Activated T-cell treated with anti-CD3 and anti-CD28 coated beads for 48 hours (primary cell): Measurements from ENCODE around the gene MYBPC1.

Experiments
- DNase-seq: peaks from one replicate; pipeline ENCODE4 v3.0.0-alpha.2; 2020; ENCODE audit warnings: low read depth

The MYBPC1 gene

DNA sequence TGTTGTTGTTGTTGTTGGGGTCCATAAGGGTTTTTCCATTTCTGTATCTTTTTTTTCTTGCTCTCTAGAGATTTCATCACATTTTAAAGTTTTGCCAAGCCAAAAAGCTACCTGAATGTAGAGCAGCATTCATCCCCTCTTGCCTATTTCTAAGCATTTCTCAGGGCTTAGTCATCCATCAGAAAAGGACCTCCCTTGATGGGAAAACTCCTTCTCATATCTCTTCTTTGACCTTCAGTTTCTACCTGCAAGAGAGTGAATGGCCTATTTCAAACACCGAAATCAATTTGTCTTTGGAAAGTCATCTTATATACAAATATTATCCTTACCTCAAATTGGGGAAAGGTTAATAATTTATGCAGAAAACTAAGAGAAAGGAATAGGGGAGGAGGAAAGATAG, 4.5 kb downstream of the MYBPC1 start:
- DNase-seq = no peak

DNA sequence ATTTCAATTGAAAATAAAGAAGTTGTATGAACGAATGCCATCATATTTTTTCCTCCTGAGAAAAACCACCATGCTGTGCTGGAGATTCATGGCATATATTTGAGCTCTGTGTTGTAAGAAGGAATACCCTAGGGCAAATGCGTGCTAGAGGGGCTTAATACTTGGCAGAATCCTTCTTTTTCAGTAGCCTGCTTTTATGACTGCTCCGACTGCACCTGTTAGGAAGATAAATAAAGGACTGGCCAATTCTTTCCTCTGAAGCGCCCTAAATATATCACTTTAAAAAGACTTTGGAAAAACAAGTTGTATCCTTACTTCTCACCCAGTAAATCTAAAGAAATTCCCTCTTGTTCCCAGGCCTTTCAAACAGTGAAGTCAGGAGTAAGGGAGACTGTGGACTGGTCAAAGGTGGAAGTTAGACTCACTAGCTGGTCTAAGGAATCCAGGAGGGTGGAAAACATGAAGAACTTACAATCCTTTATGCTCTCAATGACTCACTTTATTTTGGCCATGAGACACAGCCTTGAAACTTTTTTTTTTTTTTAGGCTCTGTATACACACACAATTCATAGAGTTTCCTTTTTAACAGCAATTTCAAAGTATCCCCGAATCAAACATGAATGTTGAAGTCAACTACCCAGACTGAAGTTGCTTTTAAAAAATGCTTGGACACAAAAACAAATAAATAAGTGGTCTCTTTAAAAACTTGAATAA, 5.2 kb downstream of the MYBPC1 start:
- no peak for DNase-seq

DNA sequence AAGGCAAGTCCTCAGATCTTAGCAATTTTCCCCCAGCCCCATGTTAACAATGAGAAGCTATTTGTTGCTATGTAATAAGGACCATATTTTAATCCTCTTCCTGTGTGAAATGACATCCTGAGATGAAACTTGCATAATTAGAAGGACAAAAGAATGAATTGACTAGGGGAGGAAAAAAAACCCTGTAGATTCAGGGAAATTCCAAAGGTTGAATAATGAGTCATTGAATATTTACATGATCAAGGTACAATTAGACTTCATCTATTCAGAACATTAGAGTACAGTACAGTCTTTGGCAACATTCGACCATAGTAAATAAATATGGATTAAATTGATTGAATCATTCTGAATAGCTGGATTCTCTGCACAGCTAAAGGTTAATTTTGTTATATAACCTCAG, 9.4 kb downstream of the MYBPC1 start:
- no peak for DNase-seq

DNA sequence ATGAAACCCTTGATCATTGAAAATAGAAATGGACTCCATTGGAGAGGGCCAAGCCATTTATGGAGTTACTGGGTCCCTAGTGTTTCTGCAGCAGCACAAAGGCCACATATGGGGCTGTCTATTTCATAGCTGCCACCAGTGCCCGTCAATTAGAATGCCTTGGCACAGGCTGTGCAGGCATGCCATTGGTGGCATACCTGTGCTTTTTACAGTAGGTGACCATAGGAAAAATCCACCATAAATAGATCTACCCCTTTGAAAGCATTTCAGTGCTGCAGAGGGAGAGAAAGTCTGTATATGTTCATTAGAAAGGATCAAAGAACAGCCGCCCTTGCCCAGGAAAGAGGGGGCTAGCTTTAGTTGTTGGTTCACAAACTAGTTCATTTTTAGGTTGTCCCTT, 13.1 kb downstream of the MYBPC1 start:
- no peak for DNase-seq

DNA sequence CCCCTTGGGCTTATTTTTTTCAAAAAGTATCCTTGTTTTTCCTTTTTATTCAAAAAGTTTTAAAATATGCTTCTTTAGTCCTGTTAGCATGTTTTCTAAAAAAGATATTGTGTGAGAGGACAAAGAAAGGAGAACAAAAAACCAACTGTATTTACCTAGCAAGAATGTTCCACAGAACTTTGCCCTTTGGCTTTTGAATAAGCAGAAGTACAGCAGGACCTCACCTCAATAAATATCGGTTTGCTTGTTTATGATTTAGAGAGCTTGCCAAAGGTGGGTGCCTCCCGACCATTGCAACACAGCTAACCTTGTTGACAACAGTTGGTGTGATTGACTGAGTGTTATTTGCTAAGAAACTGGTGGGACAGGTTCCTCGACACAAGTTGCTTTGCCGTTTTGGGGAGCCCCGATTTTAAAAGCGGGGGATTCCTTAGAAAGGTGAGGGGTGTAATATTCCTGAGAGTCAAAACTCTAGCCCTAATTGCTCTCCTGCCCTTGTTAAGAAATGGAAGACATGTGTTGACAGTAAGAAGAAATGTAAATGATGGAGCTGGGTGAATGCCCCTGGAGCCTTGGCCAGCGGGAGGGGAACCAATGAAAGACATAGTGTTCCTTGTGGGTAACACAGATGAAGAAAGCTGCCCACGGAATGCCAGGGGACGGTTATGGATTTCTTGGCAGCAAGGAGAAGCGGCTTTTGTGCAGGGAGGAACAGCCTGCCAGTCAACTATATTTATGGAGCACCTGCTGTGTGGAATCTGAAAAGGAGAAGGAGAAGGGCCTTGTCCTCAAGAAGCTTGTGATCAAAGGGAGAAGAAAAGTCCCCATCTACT, 13.7 kb downstream of the MYBPC1 start:
- DNase-seq = no peak

DNA sequence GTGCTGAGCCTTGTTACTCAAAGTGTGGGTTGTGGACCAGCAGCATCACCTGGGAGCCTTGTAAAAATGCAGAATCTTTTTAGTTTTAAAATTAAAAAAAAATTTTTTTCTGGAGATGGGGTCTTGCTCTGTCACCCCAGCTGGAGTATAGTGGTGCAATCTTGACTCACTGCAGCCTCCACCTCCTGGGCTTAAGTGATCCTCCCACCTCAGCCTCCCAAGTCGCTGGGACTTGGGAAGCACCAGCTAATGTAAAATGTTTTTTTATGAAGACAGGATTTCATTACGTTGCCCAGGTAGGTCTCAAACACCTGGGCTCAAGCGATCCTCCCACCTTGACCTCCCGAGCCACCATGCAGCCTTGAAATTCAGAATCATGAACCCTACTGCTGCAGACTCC, 14.4 kb downstream of the MYBPC1 start:
- no peak for DNase-seq

DNA sequence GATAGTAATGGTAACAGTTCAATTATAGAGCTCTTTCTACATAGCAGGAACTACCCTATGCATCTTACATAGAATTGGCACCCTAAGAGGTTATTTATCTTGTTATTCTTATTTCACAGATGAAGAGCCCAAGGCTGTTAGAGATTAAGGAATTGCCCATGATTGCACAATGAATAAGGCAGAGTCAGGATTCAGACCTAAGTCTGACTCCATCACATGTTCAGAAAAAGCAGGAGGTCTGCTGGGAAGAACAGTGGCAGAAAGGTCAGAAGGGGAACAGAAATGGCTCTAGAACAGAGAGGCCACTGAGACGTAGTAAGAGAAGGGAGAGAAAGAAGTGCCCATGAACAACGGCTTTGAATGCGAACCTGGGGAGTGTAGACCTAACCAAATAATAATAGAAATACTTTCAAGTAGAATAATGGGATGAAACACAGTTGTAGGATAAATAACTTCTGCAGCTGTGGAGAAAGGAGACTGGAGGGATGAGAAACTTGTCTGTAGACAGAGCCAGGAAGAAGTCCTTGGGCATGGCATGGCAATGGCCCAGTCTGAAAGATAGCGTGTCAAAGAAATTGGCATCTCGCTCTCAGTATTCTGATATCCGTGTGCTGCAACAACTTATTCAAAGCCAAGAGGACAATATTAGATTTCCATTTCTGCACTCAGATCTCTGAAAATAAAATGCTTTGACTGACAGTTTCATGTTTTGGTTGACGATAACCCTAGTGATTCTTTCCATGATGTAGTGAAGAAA, 17.6 kb downstream of the MYBPC1 start:
- no peak for DNase-seq

DNA sequence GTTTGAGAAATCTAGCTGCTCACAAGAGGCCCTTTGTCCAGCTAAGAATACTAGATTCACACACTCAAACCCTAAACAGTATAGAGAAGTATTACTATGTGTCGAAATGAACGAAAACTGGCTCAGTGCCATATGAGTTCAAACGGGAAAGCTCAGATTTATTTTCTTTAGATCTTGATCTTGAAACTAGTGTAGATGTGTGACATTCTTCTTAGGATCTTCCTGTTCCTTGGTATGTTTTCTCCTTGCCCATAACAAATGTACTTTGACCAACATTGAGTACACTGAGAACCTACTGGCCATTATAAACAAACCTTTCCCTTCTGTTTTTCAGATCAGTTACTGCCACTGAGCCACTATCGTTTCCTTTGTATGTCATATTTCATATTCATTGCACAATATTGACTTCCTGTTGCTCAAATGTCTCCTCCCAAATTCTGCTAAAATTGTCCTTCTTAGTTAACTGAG, 21.3 kb downstream of the MYBPC1 start:
- no peak for DNase-seq

DNA sequence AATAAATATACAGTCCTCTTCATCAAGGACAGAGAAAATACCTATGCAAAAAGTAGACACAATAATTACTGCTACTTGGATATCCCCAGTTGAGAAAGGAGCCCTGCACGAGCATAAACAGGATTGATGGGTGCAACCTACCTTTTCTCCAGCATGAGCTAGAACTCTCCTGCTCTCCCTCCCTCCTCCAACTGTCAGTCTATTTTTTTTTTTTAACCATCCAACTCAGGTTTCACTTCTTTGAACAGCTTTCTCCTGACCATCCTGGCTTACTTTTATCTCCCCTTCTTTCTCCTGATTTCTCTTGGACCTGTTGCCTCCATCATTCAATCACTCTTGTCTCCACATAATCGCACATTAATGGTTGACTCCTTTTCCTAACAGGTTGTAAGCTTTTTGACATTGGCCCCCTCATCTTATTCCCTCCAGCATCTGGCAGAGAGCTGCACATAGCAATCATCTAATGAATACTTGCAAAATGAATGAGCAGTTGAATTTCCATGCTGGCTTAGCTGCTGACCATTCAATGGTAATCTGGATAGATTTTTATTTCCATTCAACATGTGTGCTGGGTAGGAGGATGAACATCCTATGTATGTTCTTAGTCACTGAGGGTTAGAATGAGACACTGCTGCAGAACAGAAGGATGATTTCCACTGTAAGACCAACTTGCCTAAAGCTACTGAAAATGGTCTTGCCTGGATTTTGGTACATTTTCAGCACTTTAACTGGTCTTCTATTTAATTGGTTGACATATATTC, 24.4 kb downstream of the MYBPC1 start:
- no peak for DNase-seq

DNA sequence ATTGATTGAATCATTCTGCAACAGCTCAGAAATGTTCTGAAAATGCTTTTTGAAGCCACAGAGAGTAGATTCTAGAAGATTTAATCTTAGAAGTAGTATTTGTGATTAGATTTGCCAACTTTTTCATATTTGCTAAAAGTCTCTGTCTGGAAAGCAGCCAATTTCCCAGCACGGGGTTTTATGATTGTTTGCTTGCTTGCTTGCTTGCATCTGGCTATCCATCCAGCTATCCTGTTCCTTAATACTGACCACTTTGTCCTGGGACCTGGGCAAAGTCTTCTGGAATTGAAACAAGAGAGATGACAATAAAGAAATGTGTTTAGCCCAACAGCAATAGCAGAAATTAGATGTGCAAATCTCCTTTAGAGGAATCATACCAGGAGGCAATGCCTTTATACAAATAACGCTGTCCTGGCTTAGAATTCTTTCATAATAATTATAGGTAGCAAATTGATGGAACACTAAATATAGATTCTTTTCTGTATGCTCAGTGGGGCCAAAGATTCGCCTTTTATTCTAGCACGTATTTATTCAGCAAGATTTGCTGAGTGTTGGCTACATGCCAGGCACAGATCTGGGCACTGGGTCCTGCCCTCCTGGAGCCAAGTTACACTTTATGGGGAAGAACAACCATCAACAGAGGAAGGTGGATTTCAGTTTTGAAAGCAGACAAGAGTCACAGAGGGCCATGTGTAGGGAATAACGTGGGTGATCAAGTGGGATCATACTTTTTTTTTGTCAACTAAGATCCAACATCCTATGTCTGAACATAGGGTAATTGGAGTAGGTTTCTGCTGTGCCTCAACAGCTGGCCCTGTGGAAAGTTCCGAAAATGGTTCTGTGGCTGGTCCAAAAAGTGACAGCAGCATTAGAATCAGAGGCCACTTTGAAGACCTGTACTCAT, 25.3 kb downstream of the MYBPC1 start:
- DNase-seq = no peak

DNA sequence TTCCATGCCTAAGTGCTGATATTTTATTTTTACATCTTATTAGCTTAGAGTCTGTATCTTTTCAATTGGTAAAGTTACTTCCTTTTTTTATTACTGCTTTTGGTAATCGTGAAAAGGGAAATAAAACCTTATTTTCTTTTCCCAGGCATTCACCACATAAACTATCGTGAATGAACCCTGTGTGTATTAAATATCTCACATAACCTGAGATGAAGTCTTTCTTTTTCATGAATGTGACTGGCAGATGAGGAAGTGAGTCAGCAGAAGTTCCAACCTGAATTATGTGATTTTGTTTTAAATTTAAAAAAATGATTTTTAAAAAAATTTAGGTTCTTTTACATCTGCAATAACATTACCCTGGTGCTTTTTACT, 26.0 kb downstream of the MYBPC1 start:
- DNase-seq = no peak

DNA sequence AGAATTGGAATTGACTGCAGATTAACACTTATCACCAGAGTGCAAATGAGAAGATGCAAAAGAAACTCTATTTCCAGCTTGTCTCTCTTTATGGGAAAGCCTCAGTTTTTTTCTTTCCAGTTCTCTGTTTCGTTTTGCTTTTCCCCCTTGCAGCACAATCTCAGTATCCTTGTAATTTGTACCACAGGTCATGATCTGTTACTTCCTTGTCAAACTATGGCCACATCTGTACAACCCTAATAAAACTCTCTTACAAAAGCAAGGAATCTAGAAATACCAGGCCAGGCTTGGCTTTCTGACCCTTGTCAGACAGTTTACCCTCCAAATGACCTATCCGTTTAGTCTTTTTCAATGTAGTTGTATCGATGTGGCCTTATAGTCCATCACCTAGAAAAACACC, 33.9 kb downstream of the MYBPC1 start:
- DNase-seq = no peak

DNA sequence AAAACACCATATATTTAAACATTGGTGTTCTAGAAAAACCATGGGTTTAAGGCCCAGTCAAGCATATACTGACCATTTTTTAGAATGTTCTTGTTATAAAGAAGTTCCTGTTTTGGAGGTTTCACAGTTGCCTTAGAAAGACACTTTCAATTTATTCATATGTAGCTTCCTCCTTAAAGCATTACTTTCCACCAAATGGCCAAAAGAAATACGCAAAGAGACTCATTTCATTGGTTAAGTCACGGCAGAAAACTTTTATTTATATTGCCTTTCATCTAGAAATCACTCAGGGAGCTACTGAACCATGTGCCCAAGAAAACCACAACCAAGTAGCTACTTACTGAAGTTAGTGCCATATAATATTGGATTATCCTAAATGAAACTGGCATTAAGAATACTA, 40.0 kb downstream of the MYBPC1 start:
- DNase-seq = no peak

DNA sequence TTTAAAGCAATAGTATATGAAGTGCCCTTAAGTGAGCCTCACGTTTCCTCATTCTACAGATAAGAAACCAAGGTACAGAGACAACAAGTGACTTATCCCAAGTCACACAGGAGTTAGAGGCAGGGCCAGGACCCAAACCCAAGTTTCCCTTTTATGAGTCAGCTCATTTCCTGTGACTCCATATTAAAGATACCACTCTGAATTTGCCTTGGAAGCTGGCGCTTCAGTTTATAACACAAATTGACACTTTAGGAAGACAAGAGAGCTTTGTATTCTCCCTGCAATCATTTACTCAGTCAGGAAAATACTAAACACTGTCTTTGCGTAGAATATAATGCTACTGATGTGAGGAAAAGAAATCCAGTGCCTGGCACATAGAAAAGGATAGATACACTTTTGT, 43.2 kb downstream of the MYBPC1 start:
- no peak for DNase-seq

DNA sequence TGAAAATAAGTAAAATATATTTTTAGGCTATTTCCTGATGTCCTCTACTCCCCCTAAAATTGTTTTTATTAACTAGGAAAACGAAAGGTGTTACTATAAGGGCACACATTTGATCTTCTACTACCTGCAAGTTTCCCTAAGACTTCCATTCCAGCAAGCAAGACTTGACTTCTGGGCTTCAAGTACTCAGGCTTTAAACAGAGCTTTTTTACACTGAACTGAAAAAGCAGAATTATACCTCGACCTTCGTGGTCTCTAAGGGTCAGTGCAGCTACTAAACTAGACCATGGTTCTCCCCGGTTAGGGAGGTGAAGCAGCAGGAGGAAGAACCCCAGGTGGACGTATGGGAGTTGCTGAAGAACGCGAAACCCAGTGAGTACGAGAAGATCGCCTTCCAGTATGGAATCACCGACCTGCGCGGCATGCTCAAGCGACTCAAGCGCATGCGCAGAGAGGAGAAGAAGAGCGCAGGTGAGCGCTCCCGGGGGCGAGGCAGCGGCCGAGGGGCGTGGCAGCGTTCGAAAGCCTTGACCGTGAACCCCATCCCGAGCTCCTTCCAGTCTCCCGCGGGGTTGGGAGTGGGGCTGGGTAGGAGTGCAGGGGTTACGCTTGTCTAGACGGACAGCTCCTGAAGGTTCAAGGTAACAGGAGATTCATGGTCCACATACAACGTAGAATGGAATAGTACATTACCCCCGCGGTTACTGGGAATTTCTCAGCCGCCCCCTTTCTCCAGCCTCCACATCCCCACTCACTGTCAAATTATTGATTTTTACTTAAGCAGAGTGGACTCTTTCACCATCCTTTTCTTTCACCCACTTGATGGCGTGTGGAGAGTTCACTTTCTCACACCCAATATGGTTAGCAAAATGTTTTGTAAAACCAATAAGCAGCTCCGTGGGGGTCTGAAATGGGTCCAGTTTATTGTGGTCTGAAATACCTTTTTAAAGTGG, 47.6 kb downstream of the MYBPC1 start:
- DNase-seq = peak; percentile 0

DNA sequence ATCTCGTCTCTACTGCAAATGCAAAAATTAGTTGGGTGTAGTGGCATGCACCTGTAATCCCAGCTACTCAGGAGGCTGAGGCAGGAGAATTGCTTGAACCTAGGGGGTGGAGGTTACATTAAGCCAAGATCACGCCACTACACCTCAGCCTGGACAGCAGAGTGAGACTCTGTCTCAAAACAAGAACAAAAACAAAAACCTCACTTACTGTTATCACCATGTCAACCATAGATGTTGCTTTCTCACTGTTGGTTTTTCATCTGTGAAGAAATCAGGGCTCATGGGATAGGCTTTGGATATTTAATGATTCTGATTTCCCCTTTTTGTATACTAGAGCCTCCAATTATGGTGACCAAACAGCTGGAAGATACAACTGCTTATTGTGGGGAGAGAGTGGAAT, 52.9 kb downstream of the MYBPC1 start:
- DNase-seq = no peak

DNA sequence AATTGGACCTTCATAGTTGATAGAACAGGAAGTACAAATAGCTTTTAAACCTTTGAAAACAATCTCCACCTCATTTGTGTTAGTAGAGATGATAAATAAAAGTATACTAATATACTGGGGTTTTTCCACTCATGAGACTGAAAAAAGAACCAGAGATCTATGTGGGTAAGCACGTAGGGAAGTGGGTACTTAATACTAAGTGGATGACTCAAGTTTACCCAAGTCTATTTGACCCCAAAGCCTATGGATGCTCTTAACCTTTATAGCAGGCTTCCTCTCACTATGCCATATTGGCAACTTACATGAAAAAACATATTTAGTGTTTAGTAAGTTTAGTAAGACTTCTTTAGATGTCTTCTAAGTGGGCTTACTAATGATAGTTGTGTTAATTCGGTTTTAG, 53.4 kb downstream of the MYBPC1 start:
- no peak for DNase-seq

DNA sequence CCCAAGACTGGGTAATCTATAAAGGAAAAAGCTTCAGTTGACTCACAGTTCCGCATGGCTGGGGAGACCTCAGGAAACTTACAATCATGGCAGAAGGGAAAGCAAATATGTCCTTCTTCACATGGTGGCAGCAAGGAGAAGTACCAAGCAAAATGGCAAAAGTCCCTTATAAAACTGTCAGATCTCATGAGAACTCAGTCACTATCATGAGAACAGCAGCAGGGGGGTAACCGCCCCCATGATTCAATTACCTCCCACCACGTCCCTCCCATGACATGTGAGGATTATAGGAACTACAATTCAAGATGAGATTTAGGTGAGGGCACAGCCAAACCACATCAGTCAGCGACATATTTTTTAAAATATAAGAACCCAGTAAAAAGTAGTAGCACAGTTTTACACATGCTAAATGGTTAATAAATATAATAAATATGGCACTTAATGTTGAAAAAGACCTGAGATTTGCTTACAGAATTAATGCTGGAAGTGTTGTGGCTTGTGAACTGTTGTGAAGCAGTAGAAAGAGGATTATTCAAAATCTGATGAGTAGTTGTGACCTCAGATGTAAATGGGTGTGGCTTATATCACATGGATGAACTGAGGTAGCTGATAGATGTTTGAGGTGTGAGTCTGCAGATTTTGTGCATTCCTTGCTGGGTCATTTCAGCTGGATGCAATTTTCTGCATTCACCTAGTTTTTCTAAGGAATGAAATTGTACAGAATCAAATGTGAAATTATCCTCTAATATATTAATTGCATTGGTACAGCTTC, 55.8 kb downstream of the MYBPC1 start:
- DNase-seq = no peak

DNA sequence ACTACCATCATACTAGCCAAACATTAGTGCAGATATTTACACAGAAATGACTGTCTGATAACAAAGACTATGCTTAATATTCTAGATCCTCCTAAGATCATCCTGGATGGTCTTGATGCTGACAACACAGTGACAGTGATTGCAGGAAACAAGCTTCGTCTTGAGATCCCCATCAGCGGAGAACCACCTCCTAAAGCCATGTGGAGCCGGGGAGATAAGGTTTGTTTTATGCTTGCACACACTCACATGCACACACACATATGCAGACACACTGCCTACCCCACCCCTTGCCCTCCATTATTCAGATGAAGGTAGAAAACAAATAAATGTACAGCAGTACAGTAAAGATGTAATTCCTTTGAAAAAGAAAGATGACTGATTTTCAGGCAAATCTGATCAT, 58.3 kb downstream of the MYBPC1 start:
- DNase-seq = no peak
